Cortex of kidney (tissue), 1 donor: ENCODE data around the gene MRPL43.
A peak's percentile ranks its signal among the peaks of the same experiment; 100 is the strongest.

Experiments
- DNase-seq: peaks from one replicate; lab custom pipeline; 2025; lab: John Stamatoyannopoulos, UW

Gene MRPL43

GRCh38 chr10:101002456-101002855, 15.2 kb upstream of the MRPL43 start:
- DNase-seq: no peak

GRCh38 chr10:101001659-101002035, 14.3 kb upstream of the MRPL43 start:
- DNase-seq: no peak

GRCh38 chr10:101000915-101001658, 13.8 kb upstream of the MRPL43 start:
- no peak for DNase-seq

GRCh38 chr10:101000127-101000914, 13.0 kb upstream of the MRPL43 start:
- no peak for DNase-seq

- no peak for DNase-seq
Observed at GRCh38 chr10:100999742-101000126, 12.4 kb upstream of the MRPL43 start, which contains the start of gene LZTS2. TSS of gene LZTS2 (plus strand) at chr10:100999808. CDS start at chr10:101002539, 2,731 bp downstream.

GRCh38 chr10:100998991-100999741, 11.9 kb upstream of the MRPL43 start:
- peak; percentile 24 for DNase-seq

GRCh38 chr10:100998183-100998990, 11.1 kb upstream of the MRPL43 start:
- no peak for DNase-seq

GRCh38 chr10:100997360-100998182, 10.3 kb upstream of the MRPL43 start:
- DNase-seq: no peak

- DNase-seq: no peak
Observed at GRCh38 chr10:100996678-100997359, 9.5 kb upstream of the MRPL43 start.

GRCh38 chr10:100995181-100995580, 7.9 kb upstream of the MRPL43 start:
- no peak for DNase-seq

- no peak for DNase-seq
Observed at GRCh38 chr10:100993986-100994708, 6.8 kb upstream of the MRPL43 start.

GRCh38 chr10:100989088-100989487, 1.8 kb upstream of the MRPL43 start:
- DNase-seq: no peak

GRCh38 chr10:100988166-100988565, 869 bp upstream of the MRPL43 start:
- DNase-seq: no peak

GRCh38 chr10:100987685-100988049, 370 bp upstream of the MRPL43 start:
- DNase-seq: no peak

GRCh38 chr10:100986623-100986951, 710 bp downstream of the MRPL43 start:
- DNase-seq: no peak

GRCh38 chr10:100985336-100985735, 2.0 kb downstream of the MRPL43 start:
- DNase-seq: no peak

GRCh38 chr10:100984672-100985177, 2.6 kb downstream of the MRPL43 start:
- DNase-seq: no peak

- no peak for DNase-seq
Observed at GRCh38 chr10:100983868-100984671, 3.2 kb downstream of the MRPL43 start.
